HEK293 (cell line): Measurements from ENCODE around the gene AMPH.

Experiments used
- KLF9 ChIP-seq: fragments of 450-650 bp; formaldehyde crosslinking; IDR thresholded peaks from 2 replicates; pipeline ENCODE4 v1.5.1; 2016; ENCODE audit warnings: missing biosample characterization, missing genetic modification characterization, low read depth
- ZFP3 ChIP-seq: fragments of 450-650 bp; formaldehyde crosslinking; IDR thresholded peaks from 2 replicates; pipeline ENCODE4 v1.5.1; 2016; ENCODE audit warnings: low read depth, missing biosample characterization, missing genetic modification characterization
- ZNF248 ChIP-seq: fragments of 450-650 bp; formaldehyde crosslinking; IDR thresholded peaks from 2 replicates; pipeline ENCODE4 v1.5.1; 2017; ENCODE audit warnings: missing biosample characterization, missing genetic modification characterization
- TF ChIP-seq, protein P1 (sequence below): IDR thresholded peaks from 2 replicates; pipeline ENCODE4 v1.6.1; 2011; ENCODE audit warnings: mild to moderate bottlenecking, low read depth, low read length, borderline replicate concordance
- TF ChIP-seq, protein P2 (sequence below): fragments of 450-650 bp; formaldehyde crosslinking; IDR thresholded peaks from 2 replicates; pipeline ENCODE4 v1.5.1; 2016; ENCODE audit warnings: missing biosample characterization, missing genetic modification characterization

DNA sequence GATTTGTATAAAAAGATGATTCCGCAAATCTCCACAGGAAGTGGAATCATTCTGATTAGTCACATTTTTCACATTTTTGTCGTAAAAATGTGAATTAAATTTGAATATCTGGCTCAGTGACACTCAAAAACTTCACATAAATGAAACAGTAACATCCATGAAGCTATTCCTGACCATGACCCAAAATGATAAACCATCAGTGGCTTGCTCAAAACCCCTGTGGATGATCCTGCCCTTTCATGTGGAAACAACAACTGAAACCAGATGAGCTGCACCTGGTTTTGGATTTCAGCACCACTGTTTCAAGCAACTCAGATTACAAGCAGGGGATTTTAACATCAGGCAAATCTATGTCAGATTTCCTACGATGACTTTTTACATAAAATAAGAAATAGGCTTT, 80.3 kb downstream of the AMPH start:
- TF ChIP-seq KLF9 (tag by site-specific recombination): no peak
- no peak for TF ChIP-seq ZFP3 (tag by site-specific recombination)
- TF ChIP-seq, protein P1, sequence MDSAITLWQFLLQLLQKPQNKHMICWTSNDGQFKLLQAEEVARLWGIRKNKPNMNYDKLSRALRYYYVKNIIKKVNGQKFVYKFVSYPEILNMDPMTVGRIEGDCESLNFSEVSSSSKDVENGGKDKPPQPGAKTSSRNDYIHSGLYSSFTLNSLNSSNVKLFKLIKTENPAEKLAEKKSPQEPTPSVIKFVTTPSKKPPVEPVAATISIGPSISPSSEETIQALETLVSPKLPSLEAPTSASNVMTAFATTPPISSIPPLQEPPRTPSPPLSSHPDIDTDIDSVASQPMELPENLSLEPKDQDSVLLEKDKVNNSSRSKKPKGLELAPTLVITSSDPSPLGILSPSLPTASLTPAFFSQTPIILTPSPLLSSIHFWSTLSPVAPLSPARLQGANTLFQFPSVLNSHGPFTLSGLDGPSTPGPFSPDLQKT: no peak
- TF ChIP-seq, protein P2, sequence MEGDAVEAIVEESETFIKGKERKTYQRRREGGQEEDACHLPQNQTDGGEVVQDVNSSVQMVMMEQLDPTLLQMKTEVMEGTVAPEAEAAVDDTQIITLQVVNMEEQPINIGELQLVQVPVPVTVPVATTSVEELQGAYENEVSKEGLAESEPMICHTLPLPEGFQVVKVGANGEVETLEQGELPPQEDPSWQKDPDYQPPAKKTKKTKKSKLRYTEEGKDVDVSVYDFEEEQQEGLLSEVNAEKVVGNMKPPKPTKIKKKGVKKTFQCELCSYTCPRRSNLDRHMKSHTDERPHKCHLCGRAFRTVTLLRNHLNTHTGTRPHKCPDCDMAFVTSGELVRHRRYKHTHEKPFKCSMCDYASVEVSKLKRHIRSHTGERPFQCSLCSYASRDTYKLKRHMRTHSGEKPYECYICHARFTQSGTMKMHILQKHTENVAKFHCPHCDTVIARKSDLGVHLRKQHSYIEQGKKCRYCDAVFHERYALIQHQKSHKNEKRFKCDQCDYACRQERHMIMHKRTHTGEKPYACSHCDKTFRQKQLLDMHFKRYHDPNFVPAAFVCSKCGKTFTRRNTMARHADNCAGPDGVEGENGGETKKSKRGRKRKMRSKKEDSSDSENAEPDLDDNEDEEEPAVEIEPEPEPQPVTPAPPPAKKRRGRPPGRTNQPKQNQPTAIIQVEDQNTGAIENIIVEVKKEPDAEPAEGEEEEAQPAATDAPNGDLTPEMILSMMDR (tag by site-specific recombination): no peak
- no peak for TF ChIP-seq ZNF248 (tag by site-specific recombination)
